Natural killer cell treated with Interleukin-12 subunit alpha and Interleukin-12 subunit beta and Interleukin-15 and Interleukin-18, amount 100 ng/mL, for 72 hours (primary cell): Measurements from ENCODE around the gene PRKN. TPM values are rescaled to one million over a fixed set of nuclear protein-coding genes. Genes with fewer than 3 reads are reported as not detected.
A peak's percentile ranks its signal among the peaks of the same experiment; 100 is the strongest.

ENCODE experiments used
- ATAC-seq, 2 donors: fragments of 150-1000 bp; cut with Tn5 transposase in 1 of 2; sonication (Bioruptor Pico), chemical (Tn5 transposase) in 1 of 2; 2 replicates each; pipeline ENCODE4 v1.10.0; 2021
- DNase-seq: peaks from one replicate; pipeline ENCODE4 v3.0.0; 2022; ENCODE audit warnings: low spot score
- H3K27ac Mint-ChIP-seq, 2 donors: 1 replicate in 1 of 2; 2 replicates in 1 of 2; pipeline ENCODE4 v1.8.0; 2022; ENCODE audit warnings: mixed read lengths in 2 of 2, mild to moderate bottlenecking in 1 of 2, moderate library complexity in 1 of 2
- H3K27me3 Mint-ChIP-seq, 2 donors: 1 replicate in 1 of 2; 2 replicates in 1 of 2; pipeline ENCODE4 v1.8.0; 2022; ENCODE audit warnings: mixed read lengths in 2 of 2
- H3K36me3 Mint-ChIP-seq: one replicate; pipeline ENCODE4 v1.8.0; 2022; ENCODE audit warnings: mixed read lengths
- H3K4me1 Mint-ChIP-seq, 2 donors: 1 replicate in 1 of 2; 2 replicates in 1 of 2; pipeline ENCODE4 v1.8.0; 2022; ENCODE audit warnings: low read depth in 2 of 2, mixed read lengths in 2 of 2, mild to moderate bottlenecking in 1 of 2
- H3K4me3 Mint-ChIP-seq: one replicate; pipeline ENCODE4 v1.8.0; 2022; ENCODE audit warnings: mixed read lengths
- H3K9me3 Mint-ChIP-seq: 2 replicates; pipeline ENCODE4 v1.8.0; 2022; ENCODE audit warnings: mixed read lengths
- total RNA-seq, 2 donors: library from RNA; stranded (reverse); gene quantifications; one replicate each; pipeline ENCODE4 v1.2.3, GENCODE V29; 2022

The PRKN gene
- total RNA-seq, 2 donors from 2014 or later: not detected

GRCh38 chr6:161590961-161591627, 1136.5 kb downstream of the PRKN start:
- ATAC-seq (no peak), DNase-seq (no peak)
- H3K9me3 Mint-ChIP-seq: no peaks in the 10 kb centered on the region
- H3K27ac Mint-ChIP-seq: no peak overlapping the region
- no peaks in the 10 kb centered on the region for H3K4me1 Mint-ChIP-seq
- H3K36me3 Mint-ChIP-seq: no peaks in the 10 kb centered on the region
- H3K27me3 Mint-ChIP-seq: peaks cover 0 to 7% of the 10 kb centered on the region in 2 donors
- no peak overlapping the region for H3K4me3 Mint-ChIP-seq

GRCh38 chr6:161586887-161587286, 1140.7 kb downstream of the PRKN start:
- H3K9me3 Mint-ChIP-seq: no peaks in the 10 kb centered on the region
- DNase-seq: no peak
- H3K27ac Mint-ChIP-seq: no peak overlapping the region
- no peaks in the 10 kb centered on the region for H3K36me3 Mint-ChIP-seq
- no peak for ATAC-seq
- H3K4me1 Mint-ChIP-seq: no peaks in the 10 kb centered on the region
- H3K27me3 Mint-ChIP-seq: no peaks in the 10 kb centered on the region
- no peak overlapping the region for H3K4me3 Mint-ChIP-seq

GRCh38 chr6:161584621-161585340, 1142.8 kb downstream of the PRKN start:
- ATAC-seq (no peak), DNase-seq (no peak)
- no peaks in the 10 kb centered on the region for H3K9me3 Mint-ChIP-seq
- H3K27ac Mint-ChIP-seq: no peak overlapping the region
- no peaks in the 10 kb centered on the region for H3K4me1 Mint-ChIP-seq
- H3K27me3 Mint-ChIP-seq: no peaks in the 10 kb centered on the region
- H3K4me3 Mint-ChIP-seq: no peak overlapping the region
- no peaks in the 10 kb centered on the region for H3K36me3 Mint-ChIP-seq

DNA sequence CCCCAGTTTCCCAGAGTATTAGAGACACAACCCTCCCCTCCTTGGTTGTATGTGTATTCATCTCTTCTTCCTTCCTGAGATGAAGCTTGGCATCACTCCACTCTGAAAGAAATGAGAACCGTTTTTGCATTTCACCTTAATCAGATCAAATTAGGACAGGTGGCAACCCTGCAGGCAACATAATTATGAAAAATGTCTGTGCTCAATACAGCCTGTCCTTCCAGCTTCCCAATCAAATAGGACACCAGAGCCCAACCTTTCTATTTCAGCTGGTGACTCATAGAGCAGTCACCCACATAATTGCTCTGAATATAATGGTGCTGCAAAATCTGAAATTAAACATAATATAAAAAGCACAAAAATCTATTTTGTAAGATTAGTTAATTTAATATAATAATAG, 1143.5 kb downstream of the PRKN start:
- Mint-ChIP-seq H3K27ac (no peak overlapping the region), H3K36me3 (no peaks in the 10 kb centered on the region), H3K4me1 (no peaks in the 10 kb centered on the region), H3K9me3 (no peaks in the 10 kb centered on the region), H3K4me3 (no peak overlapping the region), H3K27me3 (no peaks in the 10 kb centered on the region)
- DNase-seq: no peak
- no peak for ATAC-seq

- Mint-ChIP-seq H3K36me3 (no peaks in the 10 kb centered on the region), H3K4me1 (peaks cover 3 to 4% of the 10 kb centered on the region in 2 donors), H3K9me3 (no peaks in the 10 kb centered on the region), H3K27me3 (no peaks in the 10 kb centered on the region), H3K27ac (no peak overlapping the region), H3K4me3 (no peak overlapping the region)
- ATAC-seq: no peak
- no peak for DNase-seq
Measured at GRCh38 chr6:161583584-161583983, 1144.0 kb downstream of the PRKN start.

DNA sequence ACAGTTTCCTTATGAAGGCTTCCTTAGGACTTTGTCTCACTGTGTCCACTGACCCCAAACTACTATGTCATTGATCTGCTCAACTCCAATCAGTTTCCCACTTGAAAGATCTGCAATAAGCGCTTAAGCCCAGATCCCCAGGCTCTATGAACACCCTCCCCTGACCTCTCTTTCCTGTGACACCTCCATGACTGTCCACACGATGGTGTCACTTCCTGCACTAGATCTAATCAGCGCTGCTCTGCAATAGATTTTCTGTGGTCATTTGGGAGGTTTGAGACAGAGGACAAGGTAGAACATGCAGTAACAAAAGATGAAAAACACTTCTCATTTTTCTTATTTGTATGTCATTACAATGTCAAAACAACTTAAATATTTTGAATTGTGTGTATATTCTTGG, 1149.1 kb downstream of the PRKN start:
- H3K4me1 Mint-ChIP-seq: peaks cover 6 to 9% of the 10 kb centered on the region in 2 donors
- ATAC-seq: peak; percentile 74 to 79
- no peak overlapping the region for H3K27ac Mint-ChIP-seq
- peaks cover 0 to 6% of the 10 kb centered on the region in 2 donors for H3K27me3 Mint-ChIP-seq
- no peaks in the 10 kb centered on the region for H3K9me3 Mint-ChIP-seq
- no peak for DNase-seq
- no peaks in the 10 kb centered on the region for H3K36me3 Mint-ChIP-seq
- H3K4me3 Mint-ChIP-seq: no peak overlapping the region

GRCh38 chr6:161575523-161576254, 1151.9 kb downstream of the PRKN start:
- H3K27me3 Mint-ChIP-seq: peaks cover 0 to 6% of the 10 kb centered on the region in 2 donors
- no peak overlapping the region for H3K27ac Mint-ChIP-seq
- ATAC-seq (no peak), DNase-seq (no peak)
- H3K4me3 Mint-ChIP-seq: no peak overlapping the region
- H3K4me1 Mint-ChIP-seq: peaks cover 6 to 9% of the 10 kb centered on the region in 2 donors
- no peaks in the 10 kb centered on the region for H3K36me3 Mint-ChIP-seq
- no peaks in the 10 kb centered on the region for H3K9me3 Mint-ChIP-seq

DNA sequence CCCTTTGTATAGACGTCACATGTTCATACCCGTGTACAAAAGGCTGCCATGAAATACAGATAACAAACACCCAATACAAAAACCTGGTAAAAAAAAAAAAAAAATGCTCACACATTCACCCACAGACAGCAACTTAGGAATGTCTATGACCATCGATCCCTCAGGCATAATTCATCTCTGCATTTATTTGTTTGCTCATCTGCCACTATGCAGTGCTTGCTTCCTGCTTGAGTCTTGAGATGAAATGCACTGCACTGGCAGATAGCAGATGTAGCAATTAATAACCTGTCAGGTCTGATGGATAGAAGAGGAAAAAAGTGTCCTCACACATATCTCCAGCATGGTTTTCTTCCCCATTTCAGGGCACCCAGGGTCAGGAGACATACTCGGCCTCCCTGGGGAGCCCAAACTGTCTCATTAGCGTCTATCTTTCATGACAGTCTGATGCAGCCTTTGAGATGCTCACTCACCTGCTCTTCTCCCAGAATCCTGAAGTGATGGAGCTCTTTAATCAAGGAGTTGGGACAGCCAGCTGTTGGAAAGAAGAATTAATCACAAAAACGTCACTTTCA, 1158.6 kb downstream of the PRKN start:
- ATAC-seq: no peak
- no peak for DNase-seq
- H3K27me3 Mint-ChIP-seq: peaks cover 0 to 4% of the 10 kb centered on the region in 2 donors
- no peak overlapping the region for H3K4me3 Mint-ChIP-seq
- no peak overlapping the region for H3K27ac Mint-ChIP-seq
- no peaks in the 10 kb centered on the region for H3K36me3 Mint-ChIP-seq
- no peaks in the 10 kb centered on the region for H3K9me3 Mint-ChIP-seq
- H3K4me1 Mint-ChIP-seq: no peaks in the 10 kb centered on the region

GRCh38 chr6:161564952-161565351, 1162.6 kb downstream of the PRKN start:
- DNase-seq (no peak), ATAC-seq (no peak)
- no peaks in the 10 kb centered on the region for H3K9me3 Mint-ChIP-seq
- H3K27me3 Mint-ChIP-seq: no peaks in the 10 kb centered on the region
- no peaks in the 10 kb centered on the region for H3K36me3 Mint-ChIP-seq
- no peak overlapping the region for H3K4me3 Mint-ChIP-seq
- H3K27ac Mint-ChIP-seq: no peak overlapping the region
- no peaks in the 10 kb centered on the region for H3K4me1 Mint-ChIP-seq

GRCh38 chr6:161561908-161562307, 1165.7 kb downstream of the PRKN start:
- no peak overlapping the region for H3K4me3 Mint-ChIP-seq
- no peaks in the 10 kb centered on the region for H3K9me3 Mint-ChIP-seq
- DNase-seq (no peak), ATAC-seq (no peak)
- H3K27ac Mint-ChIP-seq: no peak overlapping the region
- H3K36me3 Mint-ChIP-seq: no peaks in the 10 kb centered on the region
- H3K4me1 Mint-ChIP-seq: no peaks in the 10 kb centered on the region
- no peaks in the 10 kb centered on the region for H3K27me3 Mint-ChIP-seq

- no peak for DNase-seq
- no peaks in the 10 kb centered on the region for H3K9me3 Mint-ChIP-seq
- H3K27ac Mint-ChIP-seq: no peak overlapping the region
- H3K27me3 Mint-ChIP-seq: peaks cover 0 to 8% of the 10 kb centered on the region in 2 donors
- ATAC-seq: no peak
- no peaks in the 10 kb centered on the region for H3K4me1 Mint-ChIP-seq
- H3K4me3 Mint-ChIP-seq: no peak overlapping the region
- peaks cover 10% of the 10 kb centered on the region for H3K36me3 Mint-ChIP-seq
Measured at GRCh38 chr6:161557333-161558107, 1170.0 kb downstream of the PRKN start.

- Mint-ChIP-seq H3K4me3 (no peak overlapping the region), H3K36me3 (peaks cover 10% of the 10 kb centered on the region), H3K4me1 (no peaks in the 10 kb centered on the region), H3K27me3 (peaks cover 0 to 15% of the 10 kb centered on the region in 2 donors), H3K9me3 (no peaks in the 10 kb centered on the region), H3K27ac (no peak overlapping the region)
- ATAC-seq: no peak
- no peak for DNase-seq
Measured at GRCh38 chr6:161554883-161555282, 1172.7 kb downstream of the PRKN start.

- Mint-ChIP-seq H3K4me3 (no peak overlapping the region), H3K4me1 (no peaks in the 10 kb centered on the region), H3K27me3 (peaks cover 4 to 15% of the 10 kb centered on the region in 2 donors), H3K36me3 (peaks cover 5% of the 10 kb centered on the region), H3K27ac (no peak overlapping the region), H3K9me3 (no peaks in the 10 kb centered on the region)
- no peak for DNase-seq
- no peak for ATAC-seq
Measured at GRCh38 chr6:161549977-161550655, 1177.5 kb downstream of the PRKN start.
